ENCODE measurements around the gene GPATCH2L. TPM values are rescaled to one million over a fixed set of nuclear protein-coding genes. Genes with fewer than 3 reads are reported as not detected.

Gene GPATCH2L
- polyA plus RNA-seq, 1 donor (not counting 4 experiments of a cell fraction or from before 2014, with no cell fraction given): 28.8 TPM

DNA sequence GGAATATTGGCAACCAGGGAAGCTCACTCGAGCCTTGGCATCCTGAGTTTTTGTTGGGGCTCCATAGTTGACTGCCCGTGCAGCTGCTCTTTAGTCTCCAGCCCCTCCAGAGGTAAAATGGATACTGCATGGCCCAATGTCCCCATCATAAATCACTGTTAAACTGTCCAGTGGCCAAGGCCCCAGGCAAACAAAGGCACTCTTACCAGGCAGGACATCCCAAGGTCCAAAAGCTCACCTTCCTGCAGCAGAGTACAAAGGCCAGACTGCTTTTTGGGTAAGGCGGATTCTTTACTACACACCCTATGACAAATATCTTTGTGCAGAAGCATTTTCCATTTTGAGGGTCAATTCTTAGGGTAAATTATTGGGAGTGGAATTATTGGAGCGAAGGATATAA is 81.1 kb downstream of the GPATCH2L start:
- dilution Hi-C loops (cut with MboI; ENCODE audit: extremely low pct_ligation_motif_present, low sequenced_read_pairs): no loop called here
- Histone ChIP-seq H2AFZ (ENCODE audit: control insufficient read depth, low read length) (no peak overlapping the region), H3K79me2 (ENCODE audit: control insufficient read depth, insufficient read depth, low read length) (no peaks in the 10 kb centered on the region), H3K9me3 (ENCODE audit: control insufficient read depth, low read depth, low read length) (no peaks in the 10 kb centered on the region), H3K4me2 (ENCODE audit: control insufficient read depth, extremely low read depth, insufficient read depth, low read depth, low read length) (no peak overlapping the region), H3K4me1 (ENCODE audit: control insufficient read depth, extremely low read depth, insufficient read depth, low read length) (no peaks in the 10 kb centered on the region), H3K4me3 (ENCODE audit: control insufficient read depth in 2 of 3, extremely low read depth in 1 of 3, insufficient read depth in 2 of 3, low read depth in 1 of 3, low read length in 3 of 3) (no peak overlapping the region), H3K27me3 (ENCODE audit: control insufficient read depth, extremely low read depth, insufficient read depth, low read length) (no peaks in the 10 kb centered on the region), H3K27ac (ENCODE audit: control insufficient read depth, insufficient read depth, low read length) (no peak overlapping the region), H3K36me3 (ENCODE audit: control insufficient read depth in 2 of 2, extremely low read depth in 1 of 2, insufficient read depth in 2 of 2, low read length in 2 of 2) (no peaks in the 10 kb centered on the region), H3K9ac (ENCODE audit: control insufficient read depth, extremely low read depth, insufficient read depth, low read length) (no peak overlapping the region), H4K20me1 (ENCODE audit: control insufficient read depth, extremely low read depth, insufficient read depth, low read length) (no peaks in the 10 kb centered on the region), H3K9me1 (ENCODE audit: control insufficient read depth, extremely low read depth, insufficient read depth, low read length) (no peaks in the 10 kb centered on the region)
- FAIRE-seq (no peak), DNase-seq (ENCODE audit: low read depth, low spot score) (no peak)
- no peak for TF ChIP-seq EZH2 (IDR thresholded peaks at IDR 0.05; ENCODE audit: low read length)
- TF ChIP-seq, protein P1, sequence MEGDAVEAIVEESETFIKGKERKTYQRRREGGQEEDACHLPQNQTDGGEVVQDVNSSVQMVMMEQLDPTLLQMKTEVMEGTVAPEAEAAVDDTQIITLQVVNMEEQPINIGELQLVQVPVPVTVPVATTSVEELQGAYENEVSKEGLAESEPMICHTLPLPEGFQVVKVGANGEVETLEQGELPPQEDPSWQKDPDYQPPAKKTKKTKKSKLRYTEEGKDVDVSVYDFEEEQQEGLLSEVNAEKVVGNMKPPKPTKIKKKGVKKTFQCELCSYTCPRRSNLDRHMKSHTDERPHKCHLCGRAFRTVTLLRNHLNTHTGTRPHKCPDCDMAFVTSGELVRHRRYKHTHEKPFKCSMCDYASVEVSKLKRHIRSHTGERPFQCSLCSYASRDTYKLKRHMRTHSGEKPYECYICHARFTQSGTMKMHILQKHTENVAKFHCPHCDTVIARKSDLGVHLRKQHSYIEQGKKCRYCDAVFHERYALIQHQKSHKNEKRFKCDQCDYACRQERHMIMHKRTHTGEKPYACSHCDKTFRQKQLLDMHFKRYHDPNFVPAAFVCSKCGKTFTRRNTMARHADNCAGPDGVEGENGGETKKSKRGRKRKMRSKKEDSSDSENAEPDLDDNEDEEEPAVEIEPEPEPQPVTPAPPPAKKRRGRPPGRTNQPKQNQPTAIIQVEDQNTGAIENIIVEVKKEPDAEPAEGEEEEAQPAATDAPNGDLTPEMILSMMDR (optimal IDR thresholded peaks at IDR 0.05 in 1 of 3, IDR thresholded peaks at IDR 0.05 in 1 of 3, conservative IDR thresholded peaks at IDR 0.05 in 1 of 3; ENCODE audit: extremely low read depth in 1 of 3, insufficient read depth in 2 of 3, low read length in 3 of 3): no peak

DNA sequence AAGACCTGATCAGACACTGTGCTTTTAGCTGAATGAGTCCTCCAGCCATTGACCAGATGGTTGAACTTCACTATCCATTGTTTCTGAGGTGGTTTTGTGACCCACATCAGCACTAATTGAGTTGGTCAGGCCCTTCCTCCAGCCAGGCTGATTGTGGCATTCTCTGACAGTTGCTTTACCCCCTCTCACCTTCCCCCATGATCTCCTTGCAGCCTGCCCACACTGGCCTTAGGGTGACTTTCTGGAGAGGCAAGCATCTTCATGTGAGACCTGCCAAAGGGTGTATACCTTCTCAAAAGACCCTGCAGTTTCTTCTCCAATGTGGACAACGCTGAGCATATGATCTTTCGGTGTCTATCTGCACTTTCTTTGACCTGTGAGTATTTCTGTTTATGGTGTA is 83.9 kb downstream of the GPATCH2L start:
- FAIRE-seq (no peak), DNase-seq (ENCODE audit: low read depth, low spot score) (no peak)
- dilution Hi-C loops (cut with MboI; ENCODE audit: extremely low pct_ligation_motif_present, low sequenced_read_pairs): no loop called here
- H3K4me2 ChIP-seq (ENCODE audit: control insufficient read depth, extremely low read depth, insufficient read depth, low read depth, low read length): no peak overlapping the region
- no peaks in the 10 kb centered on the region for H3K9me1 ChIP-seq (ENCODE audit: control insufficient read depth, extremely low read depth, insufficient read depth, low read length)
- H3K27me3 ChIP-seq (ENCODE audit: control insufficient read depth, extremely low read depth, insufficient read depth, low read length): no peaks in the 10 kb centered on the region
- no peaks in the 10 kb centered on the region for H3K9me3 ChIP-seq (ENCODE audit: control insufficient read depth, low read depth, low read length)
- H4K20me1 ChIP-seq (ENCODE audit: control insufficient read depth, extremely low read depth, insufficient read depth, low read length): no peaks in the 10 kb centered on the region
- H3K79me2 ChIP-seq (ENCODE audit: control insufficient read depth, insufficient read depth, low read length): no peaks in the 10 kb centered on the region
- no peak for TF ChIP-seq EZH2 (IDR thresholded peaks at IDR 0.05; ENCODE audit: low read length)
- TF ChIP-seq, protein P1 (optimal IDR thresholded peaks at IDR 0.05 in 1 of 3, IDR thresholded peaks at IDR 0.05 in 1 of 3, conservative IDR thresholded peaks at IDR 0.05 in 1 of 3; ENCODE audit: extremely low read depth in 1 of 3, insufficient read depth in 2 of 3, low read length in 3 of 3): no peak
- H3K36me3 ChIP-seq (ENCODE audit: control insufficient read depth in 2 of 2, extremely low read depth in 1 of 2, insufficient read depth in 2 of 2, low read length in 2 of 2): no peaks in the 10 kb centered on the region
- no peak overlapping the region for H3K27ac ChIP-seq (ENCODE audit: control insufficient read depth, insufficient read depth, low read length)
- H3K4me1 ChIP-seq (ENCODE audit: control insufficient read depth, extremely low read depth, insufficient read depth, low read length): no peaks in the 10 kb centered on the region
- H3K4me3 ChIP-seq (ENCODE audit: control insufficient read depth in 2 of 3, extremely low read depth in 1 of 3, insufficient read depth in 2 of 3, low read depth in 1 of 3, low read length in 3 of 3): no peak overlapping the region
- H3K9ac ChIP-seq (ENCODE audit: control insufficient read depth, extremely low read depth, insufficient read depth, low read length): no peak overlapping the region
- no peak overlapping the region for H2AFZ ChIP-seq (ENCODE audit: control insufficient read depth, low read length)
